NCI-H2196 (cell line): ENCODE results near the gene FUT8.

Experiments used
- DNase-seq: peaks from one replicate; lab custom pipeline; 2025; ENCODE audit not compliant: unreplicated experiment; lab: John Stamatoyannopoulos, UW

Gene FUT8

GRCh38 chr14:65487783-65488494 lies 75.4 kb downstream of the FUT8 start:
- no peak for DNase-seq

- no peak for DNase-seq
Observed at GRCh38 chr14:65491274-65491673, 78.7 kb downstream of the FUT8 start.

GRCh38 chr14:65492266-65492665 lies 79.7 kb downstream of the FUT8 start:
- DNase-seq, result no peak

GRCh38 chr14:65495196-65495595 lies 82.7 kb downstream of the FUT8 start:
- no peak for DNase-seq

- no peak for DNase-seq
Observed at GRCh38 chr14:65496178-65496993, 83.9 kb downstream of the FUT8 start.

GRCh38 chr14:65499138-65499537 lies 86.6 kb downstream of the FUT8 start:
- no peak for DNase-seq

GRCh38 chr14:65500075-65500474 lies 87.5 kb downstream of the FUT8 start:
- DNase-seq, result no peak

- no peak for DNase-seq
Observed at GRCh38 chr14:65501328-65501727, 88.8 kb downstream of the FUT8 start.

- DNase-seq, result peak; percentile 6
Observed at GRCh38 chr14:65502676-65503124, 90.2 kb downstream of the FUT8 start.

GRCh38 chr14:65503771-65504170 lies 91.2 kb downstream of the FUT8 start:
- DNase-seq, result no peak

GRCh38 chr14:65506801-65507200 lies 94.3 kb downstream of the FUT8 start:
- DNase-seq, result no peak

- no peak for DNase-seq
Observed at GRCh38 chr14:65509842-65510241, 97.3 kb downstream of the FUT8 start.

- DNase-seq, result no peak
Observed at GRCh38 chr14:65513671-65514070, 101.1 kb downstream of the FUT8 start.

- no peak for DNase-seq
Observed at GRCh38 chr14:65517635-65518542, 105.4 kb downstream of the FUT8 start.

GRCh38 chr14:65528069-65528468 lies 115.5 kb downstream of the FUT8 start:
- no peak for DNase-seq

- no peak for DNase-seq
Observed at GRCh38 chr14:65531148-65531547, 118.6 kb downstream of the FUT8 start.

GRCh38 chr14:65533736-65534404 lies 121.3 kb downstream of the FUT8 start:
- no peak for DNase-seq

GRCh38 chr14:65536781-65537423 lies 124.4 kb downstream of the FUT8 start:
- DNase-seq, result no peak

GRCh38 chr14:65548878-65549277 lies 136.3 kb downstream of the FUT8 start:
- no peak for DNase-seq

- DNase-seq, result no peak
Observed at GRCh38 chr14:65549429-65549828, 136.9 kb downstream of the FUT8 start.
